GM19328 (cell line): ENCODE measurements around the gene RAB34.
A peak's percentile ranks its signal among the peaks of the same experiment; 100 is the strongest.
"Not testable (repeated sequence)": the region's sequence is repeated elsewhere in the genome, so short reads cannot be mapped to it uniquely, and the experiment has no call there.

Experiments used
- ATAC-seq: cut with Tn5 transposase; IDR thresholded peaks from one replicate; pipeline ENCODE4 v1.9.1; 2021; ENCODE audit warnings: mild to moderate bottlenecking, moderate library complexity; ENCODE audit not compliant: unreplicated experiment

The RAB34 gene

DNA sequence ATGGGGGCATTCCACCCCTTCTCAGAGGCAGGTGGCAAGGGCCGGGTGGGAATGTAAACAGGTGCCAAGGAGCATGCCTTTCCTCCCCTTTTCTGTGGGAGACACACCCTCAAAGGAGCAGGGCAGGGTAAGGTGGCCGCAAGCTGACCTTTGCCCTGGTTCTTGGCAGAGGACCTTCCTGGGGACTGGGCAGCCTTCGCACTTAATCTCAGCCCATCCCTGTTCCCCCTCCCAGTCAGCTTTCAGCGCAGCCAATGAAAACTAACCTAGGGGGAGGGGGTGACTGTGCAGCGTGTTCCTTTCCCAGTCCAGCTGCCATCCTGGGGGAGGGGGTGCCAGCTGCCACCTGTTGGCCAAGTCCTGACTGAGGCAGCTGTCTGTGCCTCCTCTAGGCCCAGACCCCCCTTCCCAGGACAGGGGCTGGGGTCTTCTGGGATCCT, 29.0 kb upstream of the RAB34 start:
- ATAC-seq, result no peak

DNA sequence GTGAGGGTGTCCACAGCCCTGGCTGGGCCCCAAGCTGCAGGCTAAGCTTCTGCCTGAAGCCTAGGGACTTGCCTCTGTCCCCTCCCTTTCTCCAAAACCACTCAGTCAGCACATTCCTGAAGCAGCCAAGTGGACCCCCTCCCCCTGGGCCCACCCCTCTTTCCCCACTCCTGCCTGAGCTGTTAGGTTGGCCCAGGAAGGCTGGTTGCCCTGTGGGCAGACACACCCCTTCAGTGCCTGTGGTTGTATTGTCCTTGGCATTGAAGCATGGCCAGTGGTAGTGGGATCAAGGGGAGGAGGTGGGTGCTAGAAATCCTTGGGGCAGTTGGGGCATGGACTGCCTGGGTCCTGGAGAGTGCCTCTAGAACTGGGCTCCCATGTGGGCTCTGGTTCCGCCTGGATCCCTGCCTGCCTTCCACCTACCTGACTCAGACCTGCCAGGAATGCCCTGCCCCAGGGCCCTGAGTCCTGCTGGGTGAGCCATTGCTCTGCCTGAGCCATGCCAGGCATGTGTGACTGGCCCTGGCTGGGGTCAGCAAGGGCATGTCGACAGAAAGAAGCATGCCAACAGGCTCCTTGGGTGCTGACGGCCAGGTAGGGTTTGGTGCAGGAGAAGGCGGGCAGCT, 28.2 kb upstream of the RAB34 start:
- no peak for ATAC-seq

DNA sequence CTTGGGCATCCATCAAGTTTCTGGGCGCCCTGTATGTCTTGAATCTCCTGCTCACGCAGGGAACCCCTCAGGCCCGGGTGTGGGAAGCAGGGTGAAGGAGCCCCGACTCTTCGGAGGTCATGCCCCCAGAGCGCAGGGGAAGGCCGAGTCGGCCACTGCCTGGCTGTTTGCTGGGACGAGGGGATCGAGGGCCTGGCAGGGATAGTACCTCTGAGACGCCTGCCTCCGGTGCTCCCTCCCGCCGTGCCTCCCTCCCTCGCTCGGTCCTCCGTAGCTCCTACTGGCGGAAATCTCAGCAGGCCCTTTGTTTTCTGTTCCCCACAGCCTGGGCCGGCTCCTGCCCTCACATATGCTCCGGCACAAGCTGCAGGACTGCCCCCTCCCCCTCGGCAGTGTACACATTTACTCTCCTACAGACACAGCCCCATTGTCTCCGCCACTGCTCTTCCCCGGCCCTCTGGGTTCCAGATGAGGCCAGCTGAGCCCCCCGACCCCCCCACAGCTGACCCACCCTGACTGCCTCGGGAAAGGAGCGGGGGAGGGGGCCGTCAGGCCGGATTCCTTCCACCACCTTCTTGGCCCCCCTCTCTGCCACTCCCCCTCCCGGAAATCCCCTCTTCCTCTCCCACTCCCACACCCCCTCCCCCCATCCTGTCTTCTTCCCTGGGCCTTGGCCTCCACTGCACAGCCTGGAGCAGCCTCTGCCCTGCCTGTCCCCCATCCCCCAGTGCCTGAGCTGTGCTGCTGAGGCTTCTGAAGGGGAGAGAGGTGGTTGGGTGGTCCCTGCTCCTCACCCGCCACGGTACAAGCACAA, 27.5 kb upstream of the RAB34 start:
- ATAC-seq, result no peak

GRCh38 chr17:28744104-28744971, 26.7 kb upstream of the RAB34 start:
- ATAC-seq, result peak; percentile 21

DNA sequence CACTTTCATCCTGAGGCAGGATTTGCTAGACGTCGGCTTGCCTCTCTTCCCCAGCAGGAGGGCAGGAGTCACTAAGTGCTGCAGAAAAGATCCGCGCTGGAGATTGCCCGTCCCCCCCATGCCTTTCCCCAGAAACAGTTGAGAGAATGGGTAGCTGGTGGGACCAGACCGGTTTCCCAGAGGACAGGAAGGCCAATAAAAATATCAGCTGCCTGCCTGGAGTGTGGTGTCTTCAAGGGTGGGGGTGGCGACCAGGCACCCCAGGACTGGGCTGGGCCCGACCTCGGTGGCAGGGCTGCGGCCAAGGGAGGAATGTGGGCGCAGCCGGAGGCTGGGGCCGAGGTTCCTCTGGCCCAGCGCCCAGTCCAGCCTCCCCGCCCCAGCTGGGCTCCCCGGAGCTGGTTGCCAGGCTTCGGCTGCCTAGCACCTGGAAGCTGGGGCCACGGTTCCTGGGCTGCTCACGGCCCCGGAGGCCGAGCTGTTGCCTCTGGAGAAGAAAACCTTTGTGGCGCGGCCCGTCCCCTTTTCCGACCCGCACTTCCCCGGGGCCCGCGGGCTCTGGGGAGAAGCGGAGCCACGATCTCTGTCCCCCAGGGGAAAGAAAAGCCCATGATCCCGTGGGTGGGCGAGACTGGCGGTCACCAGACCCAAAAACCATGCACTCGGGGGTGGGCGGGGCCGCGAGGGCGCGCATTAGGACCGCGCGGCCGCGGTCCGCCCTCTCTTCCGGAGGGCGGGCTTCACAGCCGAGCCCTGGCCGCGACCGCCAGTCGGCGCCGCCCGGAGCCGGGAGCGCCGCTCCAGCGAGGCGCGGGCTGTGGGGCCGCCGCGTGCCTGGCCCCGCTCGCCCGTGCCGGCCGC, 25.8 kb upstream of the RAB34 start, which contains the start of gene TRAF4:
TRAF4 (plus strand) TSS at position 769 of the 861 bp plus-strand sequence. CDS start 102 bp downstream, outside the sequence.
- peak; percentile 59 for ATAC-seq

DNA sequence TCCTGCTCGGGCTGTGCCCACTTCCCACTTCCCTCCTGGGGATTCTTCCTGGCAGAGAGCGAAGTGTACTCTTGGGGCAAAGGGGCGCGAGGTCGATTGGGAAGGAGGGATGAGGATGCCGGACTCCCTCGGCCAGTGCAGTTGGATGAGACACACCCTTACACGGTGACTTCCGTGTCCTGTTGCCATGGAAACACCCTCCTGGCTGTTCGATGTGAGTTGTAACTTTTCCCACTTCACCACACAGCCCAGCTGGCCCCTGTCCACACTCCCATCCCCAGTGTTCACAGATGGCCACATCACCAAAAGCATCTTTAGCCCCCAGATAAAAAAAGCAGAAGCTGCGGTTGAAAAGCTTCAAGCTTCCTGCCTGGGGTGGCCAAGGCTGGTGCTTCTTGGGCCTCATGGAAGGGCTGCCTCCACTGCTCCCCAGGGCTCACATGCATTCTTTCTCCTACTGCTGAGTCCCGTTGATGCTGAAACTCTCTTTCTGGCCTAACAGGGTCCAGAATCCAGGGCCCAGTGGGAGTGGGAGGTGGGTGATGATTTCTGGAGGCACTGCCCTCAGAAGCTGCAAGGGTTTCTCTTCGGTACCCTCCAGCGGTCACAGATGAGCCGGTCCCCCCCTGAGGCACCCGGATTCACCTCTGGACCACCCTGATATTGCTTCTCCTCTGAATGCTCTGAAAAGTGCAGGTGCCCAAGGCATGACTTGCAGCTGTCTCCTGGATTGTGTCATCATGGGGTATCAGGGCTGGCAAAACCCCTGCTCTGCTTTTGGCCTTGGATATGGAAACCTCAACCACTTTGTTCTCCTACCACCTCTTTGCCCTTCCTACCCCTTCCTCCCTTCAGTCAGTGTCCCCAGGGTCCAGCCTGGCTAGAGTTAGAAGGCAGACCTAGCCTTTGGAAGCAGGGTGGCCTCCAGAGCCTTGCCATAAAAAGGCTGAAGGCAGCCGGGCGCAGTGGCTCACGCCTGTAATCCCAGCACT, 24.0 kb upstream of the RAB34 start:
- ATAC-seq, result no peak

DNA sequence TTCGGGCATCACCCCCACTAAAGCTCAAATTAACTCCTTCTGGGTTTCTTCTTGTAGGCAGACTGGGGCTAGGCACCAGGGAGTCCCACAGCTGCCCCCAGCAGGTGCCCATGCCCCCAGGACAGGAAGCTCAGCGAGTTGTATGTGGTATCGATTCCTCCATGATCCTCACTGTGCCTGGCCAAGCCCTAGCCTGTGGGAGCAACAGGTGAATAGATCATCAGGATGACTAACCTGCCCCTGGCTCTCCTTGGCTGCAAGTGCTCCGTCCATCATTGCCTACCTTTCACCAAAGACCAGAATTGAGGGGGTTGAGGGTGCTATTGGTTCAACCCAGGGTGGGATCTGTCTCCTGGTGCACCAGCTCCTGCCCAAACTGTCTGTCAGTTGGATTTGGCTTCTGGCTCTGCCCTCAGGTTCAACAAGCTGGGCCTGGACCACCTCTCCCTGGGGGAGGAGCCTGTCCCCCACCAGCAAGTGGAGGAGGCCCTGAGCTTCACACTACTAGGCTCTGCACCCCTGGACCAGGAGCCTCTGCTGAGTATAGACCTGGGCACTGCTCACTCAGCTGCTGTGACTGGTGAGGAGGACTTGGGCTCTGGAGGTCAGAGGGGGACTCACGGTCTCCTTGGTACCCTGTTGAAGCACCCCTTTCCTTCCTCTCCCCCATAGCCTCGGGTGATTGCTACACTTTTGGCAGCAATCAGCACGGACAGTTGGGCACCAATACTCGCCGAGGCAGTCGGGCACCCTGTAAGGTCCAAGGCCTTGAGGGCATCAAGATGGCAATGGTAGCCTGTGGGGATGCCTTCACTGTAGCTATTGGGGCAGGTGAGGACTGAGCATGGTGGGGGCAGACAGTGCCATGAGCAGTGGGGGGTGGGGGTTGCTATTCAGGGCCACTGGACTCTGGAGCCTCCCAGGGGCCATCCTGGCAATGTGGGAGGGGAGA, 23.0 kb upstream of the RAB34 start:
- no peak for ATAC-seq

GRCh38 chr17:28738680-28739384, 21.2 kb upstream of the RAB34 start:
- no peak for ATAC-seq

DNA sequence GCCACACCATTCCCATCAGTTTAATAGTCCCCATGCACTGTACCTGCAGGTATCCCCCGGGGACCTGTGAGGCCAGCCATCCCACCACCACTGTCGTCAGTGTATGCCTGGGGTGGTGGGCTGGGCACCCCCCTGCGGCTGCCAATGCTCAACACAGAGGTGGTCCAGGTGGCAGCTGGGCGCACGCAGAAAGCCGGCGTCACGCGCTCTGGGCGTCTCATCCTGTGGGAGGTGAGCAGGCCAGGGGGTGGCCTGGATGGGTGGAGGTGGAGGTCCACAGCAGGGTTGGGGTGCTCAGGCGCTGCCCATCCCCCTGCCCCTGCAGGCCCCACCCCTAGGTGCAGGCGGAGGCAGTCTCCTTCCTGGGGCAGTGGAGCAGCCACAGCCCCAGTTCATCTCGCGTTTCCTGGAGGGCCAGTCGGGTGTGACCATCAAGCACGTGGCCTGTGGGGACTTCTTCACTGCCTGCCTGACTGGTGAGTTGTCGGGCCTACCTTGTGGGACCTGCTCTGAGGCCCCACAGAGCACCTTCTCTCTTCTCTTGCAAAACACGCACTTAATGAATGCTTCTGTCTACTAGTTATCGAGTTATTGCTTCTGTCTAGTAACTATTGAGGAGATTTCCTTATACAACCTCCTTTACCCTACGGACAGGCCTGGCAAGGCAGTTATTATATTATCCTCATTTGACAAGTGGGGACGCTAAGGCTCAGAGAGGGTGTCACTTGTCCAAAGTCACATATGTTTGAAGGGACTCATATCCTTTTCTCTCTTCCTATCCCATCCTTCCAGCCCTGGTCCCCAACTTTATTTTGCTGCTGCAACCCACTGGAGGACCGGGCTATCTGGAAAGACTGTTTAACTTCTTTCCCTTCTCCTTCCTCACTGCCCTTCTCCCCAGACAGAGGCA, 20.4 kb upstream of the RAB34 start:
- peak; percentile 60 for ATAC-seq

DNA sequence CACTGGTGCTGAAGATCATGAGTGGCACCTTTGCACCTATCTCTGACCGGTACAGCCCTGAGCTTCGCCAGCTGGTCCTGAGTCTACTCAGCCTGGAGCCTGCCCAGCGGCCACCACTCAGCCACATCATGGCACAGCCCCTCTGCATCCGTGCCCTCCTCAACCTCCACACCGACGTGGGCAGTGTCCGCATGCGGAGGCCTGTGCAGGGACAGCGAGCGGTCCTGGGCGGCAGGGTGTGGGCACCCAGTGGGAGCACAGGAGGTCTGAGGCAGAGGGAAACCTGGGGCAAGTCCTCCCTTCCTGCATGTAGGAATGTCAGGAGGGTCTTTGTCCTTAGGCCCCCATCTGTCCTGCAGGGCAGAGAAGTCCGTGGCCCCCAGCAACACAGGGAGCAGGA, 19.6 kb upstream of the RAB34 start:
- ATAC-seq, result no peak

- not testable (repeated sequence) for ATAC-seq
Measured at GRCh38 chr17:28735913-28736769, 18.5 kb upstream of the RAB34 start.

GRCh38 chr17:28735242-28735722, 17.6 kb upstream of the RAB34 start:
- ATAC-seq, result no peak

DNA sequence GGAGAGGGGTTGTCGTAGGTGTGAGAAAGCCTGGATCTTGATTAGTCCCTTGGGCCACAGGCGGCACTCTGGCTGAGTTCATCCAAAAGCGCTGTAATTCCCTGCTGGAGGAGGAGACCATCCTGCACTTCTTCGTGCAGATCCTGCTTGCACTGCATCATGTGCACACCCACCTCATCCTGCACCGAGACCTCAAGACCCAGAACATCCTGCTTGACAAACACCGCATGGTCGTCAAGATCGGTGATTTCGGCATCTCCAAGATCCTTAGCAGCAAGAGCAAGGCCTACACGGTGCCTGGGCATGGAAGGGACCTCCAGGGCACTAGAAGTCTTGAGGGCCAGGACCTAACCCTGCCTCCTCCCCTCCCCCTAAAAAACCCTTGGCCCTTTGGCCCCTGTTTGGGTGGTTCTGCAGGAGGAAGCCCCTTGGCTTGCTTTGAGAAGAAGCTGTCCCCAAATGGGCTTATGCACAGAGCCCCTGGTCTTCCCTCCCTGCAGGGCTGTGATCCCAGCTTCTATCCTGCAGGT, 17.1 kb upstream of the RAB34 start:
- ATAC-seq, result no peak

GRCh38 chr17:28733346-28733745, 15.7 kb upstream of the RAB34 start:
- no peak for ATAC-seq

DNA sequence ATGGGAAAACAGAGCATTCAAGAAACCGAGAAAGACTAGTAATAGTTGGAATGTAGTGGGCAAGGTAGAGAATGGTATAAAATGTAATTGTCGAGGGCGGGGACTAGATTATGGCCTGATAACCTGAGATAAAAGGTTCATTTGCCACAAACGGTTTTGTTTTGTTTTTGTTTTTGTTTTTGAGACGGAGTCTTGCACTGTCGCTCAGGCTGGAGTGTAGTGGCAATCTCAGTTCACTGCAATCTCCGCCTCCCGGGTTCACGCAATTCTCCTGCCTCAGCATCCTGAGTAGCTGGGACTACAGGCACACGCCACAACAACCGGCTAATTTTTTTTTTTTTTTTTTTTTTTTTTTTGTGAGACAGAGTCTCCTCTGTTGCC, 12.3 kb upstream of the RAB34 start:
- no peak for ATAC-seq
